T-helper 1 cell treated with Interleukin-12 subunit alpha and Interleukin-12 subunit beta and Interleukin-4 antibody, amounts not matched to agents 30 ng/mL and 1 ng/mL, for 36 hours (primary cell): ENCODE measurements around the gene MCM10. TPM values are rescaled to one million over a fixed set of nuclear protein-coding genes. Genes with fewer than 3 reads are reported as not detected.
"Not testable (repeated sequence)": the region's sequence is repeated elsewhere in the genome, so short reads cannot be mapped to it uniquely, and the experiment has no call there.

Experiments
- intact Hi-C: fragments of 100-400 bp; cut with micrococcal nuclease; formaldehyde crosslinking; loops from one replicate; pipeline ENCODE4 v1.15.1; 2024
- total RNA-seq: library from RNA; stranded (reverse); gene quantifications from 2 replicates; pipeline ENCODE4 v1.2.3, GENCODE V29; 2022

The MCM10 gene
- 50.7 and 55.5 TPM in 2 replicates for total RNA-seq

- intact Hi-C loops: loop anchor here (1.0 to 5.0 kb wide), 9 partner anchors 62 to 1119 kb away; partner anchors contain the start of genes CDC123, DHTKD1, NUDT5 and PRPF18
Measured at GRCh38 chr10:13160934-13161856, at the start of gene MCM10. Gene MCM10, plus strand, starts transcription at chr10:13161558. Its CDS starts 2,645 bp downstream, at chr10:13164203.

- intact Hi-C loops: no loop called here
Measured at GRCh38 chr10:13113544-13113943, 47.8 kb upstream of the MCM10 start.

- intact Hi-C loops: loop anchor here (2.0 kb wide), 1 partner anchor 15 kb away; the partner anchor contains the start of gene OPTN
Measured at GRCh38 chr10:13115832-13116803, 45.2 kb upstream of the MCM10 start.

- intact Hi-C loops: loop anchor here (2.0 kb wide), 1 partner anchor 17 kb away; the partner anchor contains the start of gene OPTN
Measured at GRCh38 chr10:13117841-13118783, 43.2 kb upstream of the MCM10 start.

GRCh38 chr10:13118784-13119410 lies 42.5 kb upstream of the MCM10 start:
- intact Hi-C loops: no loop called here

GRCh38 chr10:13120786-13121499 lies 40.4 kb upstream of the MCM10 start:
- intact Hi-C loops: no loop called here

GRCh38 chr10:13121500-13121854 lies 39.9 kb upstream of the MCM10 start:
- intact Hi-C loops: no loop called here

GRCh38 chr10:13136651-13137050 lies 24.7 kb upstream of the MCM10 start:
- intact Hi-C loops: no loop called here

GRCh38 chr10:13139150-13139549 lies 22.2 kb upstream of the MCM10 start:
- intact Hi-C loops: no loop called here

- intact Hi-C loops: no loop called here
Measured at GRCh38 chr10:13139676-13140075, 21.7 kb upstream of the MCM10 start.

- intact Hi-C loops: no loop called here
Measured at GRCh38 chr10:13140627-13141190, 20.6 kb upstream of the MCM10 start.

GRCh38 chr10:13143766-13144165 lies 17.6 kb upstream of the MCM10 start:
- intact Hi-C loops: no loop called here

- intact Hi-C loops: no loop called here
Measured at GRCh38 chr10:13144814-13145213, 16.5 kb upstream of the MCM10 start.

- intact Hi-C loops: no loop called here
Measured at GRCh38 chr10:13146379-13146778, 15.0 kb upstream of the MCM10 start.

GRCh38 chr10:13147161-13147560 lies 14.2 kb upstream of the MCM10 start:
- intact Hi-C loops: no loop called here

GRCh38 chr10:13152296-13152695 lies 9.1 kb upstream of the MCM10 start:
- intact Hi-C loops: no loop called here

- intact Hi-C loops: not testable (repeated sequence)
Measured at GRCh38 chr10:13155860-13156259, 5.5 kb upstream of the MCM10 start.

- intact Hi-C loops: no loop called here
Measured at GRCh38 chr10:13158401-13158800, 3.0 kb upstream of the MCM10 start.

GRCh38 chr10:13161857-13162271 lies 506 bp downstream of the MCM10 start:
- intact Hi-C loops: loop anchor here (1.0 to 5.0 kb wide), 9 partner anchors 63 to 1120 kb away; partner anchors contain the start of genes CDC123, DHTKD1, NUDT5 and PRPF18
